Heart right ventricle (tissue), 16 donors: ENCODE data around the gene MDN1. TPM values are rescaled to one million over a fixed set of nuclear protein-coding genes. Genes with fewer than 3 reads are reported as not detected.

Experiments used
- ATAC-seq, 8 donors: fragments of 200-7000 bp; cut with Tn5 transposase; one replicate each; pipeline ENCODE4 v1.9.1; 2020; ENCODE audit warnings: mild to moderate bottlenecking in 8 of 8, moderate library complexity in 8 of 8, moderate number of reproducible peaks in 1 of 8
- DNase-seq, 2 donors: peaks; one replicate each; pipeline ENCODE4 v3.0.0-alpha.2; 2020
- H3K27ac ChIP-seq, 10 donors: fragments of 200-600 bp; sonication (generic) in 2 of 10; one replicate each; pipeline versions ENCODE4 v1.5.0 to v1.8.0; 2020 to 2022; ENCODE audit warnings: mild to moderate bottlenecking in 3 of 10
- H3K27me3 ChIP-seq, 7 donors: fragments of 200-600 bp; one replicate each; pipeline ENCODE4 v1.8.0; 2021 to 2022; ENCODE audit warnings: mild to moderate bottlenecking in 2 of 7
- H3K36me3 ChIP-seq, 9 donors: fragments of 200-600 bp; sonication (generic) in 1 of 9; one replicate each; pipeline versions ENCODE4 v1.5.0 to v1.8.0; 2020 to 2022; ENCODE audit warnings: mild to moderate bottlenecking in 2 of 9
- H3K4me1 ChIP-seq, 9 donors: fragments of 200-600 bp; sonication (generic) in 1 of 9; one replicate each; pipeline versions ENCODE4 v1.5.0 to v1.8.0; 2020 to 2022; ENCODE audit warnings: mild to moderate bottlenecking in 4 of 9
- H3K4me3 ChIP-seq, 10 donors: fragments of 200-600 bp; sonication (generic) in 2 of 10; one replicate each; pipeline versions ENCODE4 v1.5.0 to v1.8.0; 2020 to 2022; ENCODE audit warnings: mild to moderate bottlenecking in 7 of 10, moderate library complexity in 2 of 10
- H3K9me3 ChIP-seq, 11 donors: fragments of 200-600 bp in 10 of 11; sonication (generic) in 2 of 11; one replicate each; pipeline versions ENCODE4 v1.5.0 to v1.8.0; 2013 to 2022; ENCODE audit warnings: mild to moderate bottlenecking in 2 of 11, control low read depth in 1 of 11, moderate library complexity in 1 of 11
- CTCF ChIP-seq, 9 donors: fragments of 200-600 bp; sonication (generic) in 2 of 9; IDR thresholded peaks; one replicate each; pipeline versions ENCODE4 v1.5.0 to v1.8.0; 2021 to 2022; ENCODE audit warnings: antibody characterized with exemption in 9 of 9, mild to moderate bottlenecking in 5 of 9, moderate library complexity in 1 of 9
- WGBS, 2 donors: extraction: QIAGEN DNeasy Blood & Tissue Kit; methylation state at CpG; one replicate each; pipeline ENCODE4 v1.1.7; 2013; ENCODE audit warnings: inconsistent platforms in 1 of 2; 5-methylcytosine and 5-hydroxymethylcytosine counted together
- intact Hi-C, 10 donors: fragments of 100-400 bp; cut with DNase I; formaldehyde crosslinking; loops; one replicate each; pipeline versions ENCODE4 v1.11.1 to v1.14.2; 2022
- polyA plus RNA-seq, 2 donors: library from polyadenylated mRNA; stranded (reverse); fragments of 200-250 nt; gene quantifications; one replicate each; pipeline ENCODE4 v1.2.3, GENCODE V29; 2013
- total RNA-seq, 10 donors: library from RNA; stranded (reverse); fragmentation: NEBNext Ultra II Directional in 3 of 10; extraction: Animal tissue kit (Norgen Biotek cat#: 25700) in 3 of 10; gene quantifications; one replicate each; pipeline versions ENCODE4 v1.2.1 to v1.2.4, GENCODE V29; 2021 to 2023
- donor health status: Arrhythmogenic right ventricular cardiomyopathy.
- donor health status: ischemic (EF 13 %, LVEDD 7.1; RV severe dilation, severe dysfunction).
- donor health status: healthy with polysubstance abuse.
- donor health status: DM: no; HTN: yes; CAD: no.
- donor health status: DM: no; HTN: no; CAD: no.
- donor health status: ischemic (EF 25% LVEDD 6.9; RV normal size, moderate dysfunction).
- donor health status: ischemic (EF 25% LVEDD 5.7; RV mildly dilated, moderate dysfunction).
- donor health status: healthy.
- donor health status: DM: yes; HTN: yes; CAD: no.
- donor health status: Ischemic cardiomyopathy.
- donor health status: ischemic (EF 35%, LVEDD 5.7; RV mildly dilated, moderate dysfunction).
- donor health status: nonischemic (EF 11% LVEDD 7.7; RV severe dilation, severe dysfunction).
- donor health status: DM: yes; HTN: yes; CAD: no.
- donor health status: PGD.
- donor health status: ischemic (EF 29% LVEDD 5.4; RV normal size, mild dysfunction).
- donor health status: nonischemic (EF 23%, LVEDD 6.1; RV moderate dilation, normal function).

MDN1 gene
- total and polyA plus RNA-seq, 12 donors = 8.6 to 41.2 (median 27.5) TPM

- 94 to 96% methylated on average over 6 of the region's 6 CpGs for WGBS, 2 donors
- Histone ChIP-seq H3K27ac (no peak overlapping the region), H3K27me3 (no peaks in the 10 kb centered on the region), H3K4me1 (peaks cover 0 to 12% (median 0%) of the 10 kb centered on the region in 9 donors), H3K4me3 (no peak overlapping the region), H3K36me3 (peaks cover 0 to 23% (median 0%) of the 10 kb centered on the region in 9 donors), H3K9me3 (no peaks in the 10 kb centered on the region)
- DNase-seq (no peak), ATAC-seq (no peak)
- intact Hi-C loops = no loop called here
- TF ChIP-seq CTCF (IDR thresholded peaks at IDR 0.05) = no peak
Measured at GRCh38 chr6:89602166-89602565, 217.4 kb downstream of the MDN1 start.

GRCh38 chr6:89599727-89600126, 219.9 kb downstream of the MDN1 start:
- intact Hi-C loops = loop anchor here in 2 of 10 donors (5.0 to 10.0 kb wide), 2 partner anchors 65 to 167 kb away; partner anchors contain the start of gene ANKRD6 (in 1 of the 2)
- Histone ChIP-seq H3K36me3 (peaks cover 0 to 10% (median 0%) of the 10 kb centered on the region in 9 donors), H3K27me3 (no peaks in the 10 kb centered on the region), H3K4me3 (no peak overlapping the region), H3K9me3 (no peaks in the 10 kb centered on the region), H3K27ac (peak overlapping the region in 2 of 10 donors; percentile 9 to 34), H3K4me1 (peaks cover 0 to 23% (median 3%) of the 10 kb centered on the region in 9 donors)
- DNase-seq = no peak
- no peak for TF ChIP-seq CTCF (IDR thresholded peaks at IDR 0.05)
- ATAC-seq = peak; percentile 38 to 85 (median 66)
- WGBS, 2 donors = 49 to 63% methylated on average over 7 of the region's 7 CpGs

GRCh38 chr6:89597988-89598387, 221.6 kb downstream of the MDN1 start:
- ATAC-seq = peak in 2 of 8 donors; percentile 22 to 48
- H3K9me3 ChIP-seq = no peaks in the 10 kb centered on the region
- no peak overlapping the region for H3K27ac ChIP-seq
- DNase-seq = no peak
- 50 to 55% methylated on average over 3 of the region's 3 CpGs for WGBS, 2 donors
- intact Hi-C loops = loop anchor here in 2 of 10 donors (5.0 to 10.0 kb wide), 2 partner anchors 63 to 166 kb away; partner anchors contain the start of gene ANKRD6 (in 1 of the 2)
- no peak overlapping the region for H3K4me3 ChIP-seq
- TF ChIP-seq CTCF (IDR thresholded peaks at IDR 0.05) = peak in 5 of 9 donors; percentile 11 to 47 (median 37)
- H3K36me3 ChIP-seq = peaks cover 0 to 3% (median 0%) of the 10 kb centered on the region in 9 donors
- H3K4me1 ChIP-seq = peaks cover 0 to 23% (median 3%) of the 10 kb centered on the region in 9 donors
- no peaks in the 10 kb centered on the region for H3K27me3 ChIP-seq

- ATAC-seq (no peak), DNase-seq (no peak)
- no peaks in the 10 kb centered on the region for H3K27me3 ChIP-seq
- H3K27ac ChIP-seq = no peak overlapping the region
- H3K36me3 ChIP-seq = peaks cover 0 to 3% (median 0%) of the 10 kb centered on the region in 9 donors
- H3K4me3 ChIP-seq = no peak overlapping the region
- intact Hi-C loops = loop anchor here in 2 of 10 donors (5.0 to 10.0 kb wide), 2 partner anchors 63 to 165 kb away; partner anchors contain the start of gene ANKRD6 (in 1 of the 2)
- H3K4me1 ChIP-seq = peaks cover 0 to 23% (median 3%) of the 10 kb centered on the region in 9 donors
- no peaks in the 10 kb centered on the region for H3K9me3 ChIP-seq
- no peak for TF ChIP-seq CTCF (IDR thresholded peaks at IDR 0.05)
- WGBS, 2 donors = 73 to 93% methylated on average over 2 of the region's 2 CpGs
Measured at GRCh38 chr6:89597372-89597771, 222.2 kb downstream of the MDN1 start.
